Bone marrow (tissue), 2 donors: ENCODE data around the gene ABCB6.

ENCODE experiments used
- DNase-seq, 2 donors: peaks; one replicate each; lab custom pipeline; 2025; lab: John Stamatoyannopoulos, UW

The ABCB6 gene

DNA sequence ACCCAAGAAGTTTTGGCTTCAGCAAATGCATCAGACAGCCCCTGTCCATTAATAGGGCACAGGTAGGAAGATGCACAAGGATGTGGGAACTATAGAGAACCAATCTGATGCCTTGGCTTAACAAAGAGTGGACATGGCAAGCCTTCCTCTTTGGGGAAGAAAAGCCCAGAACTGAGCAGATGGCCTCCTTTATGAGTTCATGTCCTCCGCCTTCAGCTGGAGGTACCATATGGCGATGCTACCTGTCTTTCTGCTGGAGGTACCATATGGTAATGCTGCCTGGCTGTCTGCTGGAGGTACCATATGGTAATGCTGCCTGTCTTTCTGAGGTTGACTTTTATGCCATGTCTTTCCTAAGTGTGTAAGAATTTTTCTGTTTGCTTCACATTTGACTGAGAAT, 34.6 kb downstream of the ABCB6 start:
- no peak for DNase-seq

DNA sequence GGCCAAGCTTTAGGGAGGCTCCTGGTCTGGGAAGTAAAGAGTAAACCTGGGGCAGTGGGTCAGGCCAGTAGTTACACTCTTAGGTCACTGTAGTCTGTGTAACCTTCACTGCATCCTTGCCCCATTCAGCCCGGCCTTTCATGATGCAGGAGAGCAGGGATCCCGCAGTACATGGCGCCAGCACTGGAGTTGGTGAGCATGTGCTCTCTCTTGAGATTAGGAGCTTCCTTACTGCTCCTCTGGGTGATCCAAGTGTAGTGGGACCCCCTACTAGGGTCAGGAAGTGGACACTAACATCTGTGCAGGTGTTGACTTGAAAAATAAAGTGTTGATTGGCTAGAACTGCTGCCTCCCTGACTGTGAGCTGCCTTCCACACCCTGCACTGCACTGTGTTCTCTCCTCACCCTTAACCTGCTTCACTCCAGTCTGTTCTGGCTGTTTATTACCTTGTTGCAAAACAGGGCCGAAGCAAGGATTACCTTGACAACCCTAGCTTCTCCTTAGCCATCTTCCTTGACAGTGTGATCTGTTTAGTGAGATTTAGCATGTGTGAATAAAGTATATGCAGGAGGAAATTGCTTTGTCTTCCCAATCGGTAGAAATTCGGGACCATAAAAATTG, 35.5 kb downstream of the ABCB6 start:
- no peak for DNase-seq

DNA sequence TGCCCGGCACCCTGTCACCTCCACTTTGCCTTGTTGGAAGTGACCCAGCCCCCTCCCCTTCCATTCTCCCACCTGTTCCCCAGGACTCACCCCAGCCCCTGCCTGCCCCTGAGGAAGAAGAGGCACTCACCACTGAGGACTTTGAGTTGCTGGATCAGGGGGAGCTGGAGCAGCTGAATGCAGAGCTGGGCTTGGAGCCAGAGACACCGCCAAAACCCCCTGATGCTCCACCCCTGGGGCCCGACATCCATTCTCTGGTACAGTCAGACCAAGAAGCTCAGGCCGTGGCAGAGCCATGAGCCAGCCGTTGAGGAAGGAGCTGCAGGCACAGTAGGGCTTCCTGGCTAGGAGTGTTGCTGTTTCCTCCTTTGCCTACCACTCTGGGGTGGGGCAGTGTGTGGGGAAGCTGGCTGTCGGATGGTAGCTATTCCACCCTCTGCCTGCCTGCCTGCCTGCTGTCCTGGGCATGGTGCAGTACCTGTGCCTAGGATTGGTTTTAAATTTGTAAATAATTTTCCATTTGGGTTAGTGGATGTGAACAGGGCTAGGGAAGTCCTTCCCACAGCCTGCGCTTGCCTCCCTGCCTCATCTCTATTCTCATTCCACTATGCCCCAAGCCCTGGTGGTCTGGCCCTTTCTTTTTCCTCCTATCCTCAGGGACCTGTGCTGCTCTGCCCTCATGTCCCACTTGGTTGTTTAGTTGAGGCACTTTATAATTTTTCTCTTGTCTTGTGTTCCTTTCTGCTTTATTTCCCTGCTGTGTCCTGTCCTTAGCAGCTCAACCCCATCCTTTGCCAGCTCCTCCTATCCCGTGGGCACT, 36.2 kb downstream of the ABCB6 start:
- no peak for DNase-seq

DNA sequence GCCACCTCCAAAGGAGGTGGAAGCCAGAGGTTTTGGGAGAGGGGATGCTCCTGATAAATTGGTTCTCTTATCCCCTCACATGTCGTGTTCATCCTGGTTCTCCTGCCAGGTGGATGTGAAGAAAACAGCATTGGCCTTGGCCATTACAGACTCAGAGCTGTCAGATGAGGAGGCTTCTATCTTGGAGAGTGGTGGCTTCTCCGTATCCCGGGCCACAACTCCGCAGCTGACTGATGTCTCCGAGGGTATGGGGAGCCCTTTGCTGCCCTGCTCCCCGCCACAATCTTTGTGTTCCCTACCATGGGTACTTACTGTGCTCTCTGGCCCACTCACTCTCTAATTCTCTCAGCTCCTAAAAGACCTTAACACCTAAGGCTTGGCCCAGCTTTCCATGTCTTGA, 37.2 kb downstream of the ABCB6 start:
- DNase-seq: no peak

DNA sequence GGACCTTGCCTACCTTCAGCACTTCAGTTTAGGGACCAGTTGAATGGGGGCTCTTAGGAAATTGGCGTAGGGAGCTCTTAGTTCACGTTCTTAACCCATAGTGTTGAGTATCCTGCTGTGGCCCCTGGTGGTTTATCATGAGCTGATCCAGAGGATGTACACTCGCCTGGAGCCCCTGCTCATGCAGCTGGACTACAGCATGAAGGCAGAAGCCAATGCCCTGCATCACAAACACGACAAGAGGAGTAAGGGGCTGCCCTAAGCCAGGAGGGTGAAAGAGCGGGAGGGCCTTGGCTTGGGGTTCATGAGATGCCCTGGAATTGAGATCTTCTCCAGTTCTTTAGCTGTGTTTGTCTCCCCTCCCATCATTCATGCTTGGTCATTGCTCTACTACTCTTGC, 37.8 kb downstream of the ABCB6 start:
- DNase-seq: no peak

DNA sequence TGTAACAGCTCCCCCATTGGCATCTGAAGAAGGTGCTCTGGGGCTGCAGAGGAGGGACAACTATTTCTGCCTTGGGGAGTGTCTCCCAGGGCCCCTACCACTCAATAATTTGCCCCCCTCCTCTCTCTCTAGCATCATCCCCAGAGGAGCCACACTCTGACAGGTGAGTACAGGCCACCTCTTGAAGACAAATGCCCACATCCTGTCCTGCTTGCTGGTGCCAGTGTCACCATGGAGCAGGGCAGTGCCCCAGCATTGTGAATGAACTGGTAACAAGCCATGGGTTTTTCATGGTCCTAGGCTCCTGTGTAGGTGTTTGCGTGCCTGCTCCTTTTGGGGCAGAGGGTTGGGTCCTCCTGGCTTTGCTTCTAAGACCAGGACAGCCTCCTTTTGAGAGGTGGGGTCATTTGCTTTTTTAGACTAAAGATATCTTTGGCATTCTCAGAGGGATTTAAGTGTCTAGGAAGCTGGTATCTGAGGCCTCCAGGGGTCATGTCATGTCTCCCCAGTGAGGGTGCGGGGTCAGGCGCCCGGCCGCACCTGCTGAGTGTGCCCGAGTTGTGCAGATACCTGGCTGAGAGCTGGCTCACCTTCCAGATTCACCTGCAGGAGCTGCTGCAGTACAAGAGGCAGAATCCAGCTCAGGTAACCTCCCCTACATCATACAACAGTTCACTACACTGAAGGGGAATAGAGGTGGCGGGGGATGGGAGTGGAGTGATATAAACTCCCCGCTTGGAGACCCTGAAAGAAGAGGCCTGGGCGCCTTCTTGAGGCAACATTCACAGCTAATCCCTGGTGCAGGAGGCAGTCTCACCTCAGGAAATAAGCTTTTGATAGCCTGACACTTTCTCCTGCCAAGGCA, 38.9 kb downstream of the ABCB6 start:
- DNase-seq: no peak

DNA sequence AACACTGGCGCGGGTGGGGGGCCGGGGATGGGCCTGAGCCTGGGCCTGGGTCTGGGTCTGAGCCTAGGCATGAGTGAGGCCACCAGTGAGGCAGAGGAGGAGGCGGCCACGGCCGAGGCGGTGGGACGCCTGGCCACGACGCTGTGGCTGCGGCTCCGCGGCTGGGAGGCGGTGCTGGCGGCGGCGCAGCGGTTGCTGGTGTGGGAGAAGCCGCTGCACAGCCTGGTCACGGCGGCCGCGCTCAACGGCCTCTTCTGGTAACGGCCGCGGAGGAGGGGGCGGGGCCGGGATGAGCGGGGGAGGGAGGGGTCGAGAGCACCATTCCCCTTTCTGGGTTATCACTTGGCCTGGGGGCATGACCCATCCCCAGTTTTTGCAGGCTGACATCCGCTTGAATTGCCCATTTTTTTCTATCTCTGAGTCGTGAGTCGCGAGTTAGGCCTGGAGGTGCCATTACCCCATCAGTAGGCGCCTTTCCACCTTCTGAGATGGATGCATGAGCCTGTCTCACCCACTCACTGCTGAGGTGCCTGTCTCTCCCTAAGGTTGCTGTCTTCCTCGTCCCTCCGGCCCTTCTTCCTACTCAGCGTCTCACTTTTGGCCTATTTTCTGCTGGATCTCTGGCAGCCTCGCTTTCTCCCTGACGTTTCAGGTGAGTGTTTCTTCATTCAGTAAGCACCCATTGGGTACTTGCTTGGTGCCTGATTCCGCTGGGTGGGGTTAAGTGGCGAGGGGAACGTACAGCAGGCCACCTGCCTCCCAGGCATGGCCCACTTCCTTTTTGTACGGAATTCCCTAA, 40.2 kb downstream of the ABCB6 start:
- DNase-seq: no peak

DNA sequence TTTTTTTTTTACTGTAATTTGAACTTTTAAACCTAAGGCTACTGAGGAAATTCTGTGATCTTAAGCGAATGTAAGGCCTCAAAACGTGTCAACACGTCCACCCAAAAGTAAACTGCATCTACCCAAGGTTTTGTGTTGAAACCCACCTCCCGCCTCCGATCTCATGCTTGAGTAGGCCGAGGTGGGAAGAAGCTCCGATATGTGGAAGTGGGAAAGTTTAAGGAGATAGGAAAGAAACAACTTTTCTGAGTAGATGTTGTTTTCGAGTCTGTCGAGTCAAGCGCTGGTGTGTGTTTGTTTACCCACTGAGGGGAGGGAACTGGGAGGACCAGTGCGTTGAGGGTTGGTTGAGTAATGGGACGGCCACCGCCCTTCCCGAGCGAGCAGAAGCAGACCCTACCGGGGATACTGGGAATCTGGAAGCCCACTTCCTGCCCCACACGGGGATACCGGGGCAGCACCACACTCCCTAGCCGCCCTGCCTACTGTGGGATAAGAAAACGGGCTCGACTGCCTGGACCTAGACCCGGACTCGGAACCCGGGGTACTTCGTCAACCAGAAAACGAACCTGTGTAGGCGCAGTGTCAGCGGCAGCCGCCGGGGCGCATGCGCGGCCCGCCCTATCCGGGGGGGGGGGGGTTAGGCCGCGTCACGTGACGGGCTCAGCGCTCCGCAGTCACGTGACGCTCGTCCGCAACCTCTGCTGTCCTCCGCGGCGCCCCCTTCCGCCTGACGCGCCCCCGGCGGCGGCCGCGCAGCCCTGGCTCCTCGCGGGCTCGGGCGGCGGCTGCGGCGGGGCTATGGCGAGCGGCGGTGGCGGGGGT, 41.0 kb downstream of the ABCB6 start, which contains the start of gene RETREG2:
RETREG2 (plus strand) TSS at position 724 of the 825 bp plus-strand sequence; CDS start at position 802, 78 bp downstream.
- DNase-seq: peak; percentile 86 to 90

DNA sequence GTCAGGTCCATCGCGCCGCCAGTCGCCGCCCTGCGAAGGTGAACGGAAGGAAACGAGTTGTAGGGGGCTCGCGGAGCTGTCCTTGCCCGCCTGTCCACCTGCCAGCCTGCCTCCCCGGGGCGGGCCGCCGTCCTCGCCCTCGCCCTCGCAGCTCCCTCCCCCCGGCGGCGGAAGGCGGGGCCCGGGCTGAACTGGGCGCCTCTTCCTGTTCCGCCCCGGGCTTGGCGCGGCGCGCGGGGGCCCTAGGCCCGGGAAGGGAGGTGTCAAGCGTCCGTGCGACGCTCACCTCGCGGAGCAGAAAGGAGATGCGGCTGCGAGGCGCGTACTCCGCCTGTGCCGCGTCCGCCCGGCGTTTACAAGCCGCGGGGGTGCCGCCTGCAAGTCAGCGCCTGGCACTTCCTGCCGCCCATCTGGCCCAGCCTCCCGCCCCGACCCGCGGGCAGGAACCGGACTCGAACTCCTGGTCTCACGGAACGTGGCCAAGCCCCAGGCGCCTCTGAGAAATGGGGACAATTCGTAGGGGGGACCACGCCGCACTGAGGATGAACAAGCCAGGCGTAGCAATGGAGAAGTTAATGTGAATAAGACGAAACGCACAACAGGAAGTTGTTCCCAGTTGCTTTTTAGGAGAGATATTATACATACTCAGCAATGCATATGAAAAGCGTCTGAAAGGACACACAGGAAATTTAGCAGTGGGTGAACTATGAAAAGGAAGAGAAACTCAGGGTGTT, 41.8 kb downstream of the ABCB6 start, which contains the start of gene CNPPD1:
CNPPD1 (minus strand) TSS at position 108 of the 734 bp plus-strand sequence; CDS start at position 11, 97 bp downstream.
- DNase-seq: peak; percentile 66 to 75

DNA sequence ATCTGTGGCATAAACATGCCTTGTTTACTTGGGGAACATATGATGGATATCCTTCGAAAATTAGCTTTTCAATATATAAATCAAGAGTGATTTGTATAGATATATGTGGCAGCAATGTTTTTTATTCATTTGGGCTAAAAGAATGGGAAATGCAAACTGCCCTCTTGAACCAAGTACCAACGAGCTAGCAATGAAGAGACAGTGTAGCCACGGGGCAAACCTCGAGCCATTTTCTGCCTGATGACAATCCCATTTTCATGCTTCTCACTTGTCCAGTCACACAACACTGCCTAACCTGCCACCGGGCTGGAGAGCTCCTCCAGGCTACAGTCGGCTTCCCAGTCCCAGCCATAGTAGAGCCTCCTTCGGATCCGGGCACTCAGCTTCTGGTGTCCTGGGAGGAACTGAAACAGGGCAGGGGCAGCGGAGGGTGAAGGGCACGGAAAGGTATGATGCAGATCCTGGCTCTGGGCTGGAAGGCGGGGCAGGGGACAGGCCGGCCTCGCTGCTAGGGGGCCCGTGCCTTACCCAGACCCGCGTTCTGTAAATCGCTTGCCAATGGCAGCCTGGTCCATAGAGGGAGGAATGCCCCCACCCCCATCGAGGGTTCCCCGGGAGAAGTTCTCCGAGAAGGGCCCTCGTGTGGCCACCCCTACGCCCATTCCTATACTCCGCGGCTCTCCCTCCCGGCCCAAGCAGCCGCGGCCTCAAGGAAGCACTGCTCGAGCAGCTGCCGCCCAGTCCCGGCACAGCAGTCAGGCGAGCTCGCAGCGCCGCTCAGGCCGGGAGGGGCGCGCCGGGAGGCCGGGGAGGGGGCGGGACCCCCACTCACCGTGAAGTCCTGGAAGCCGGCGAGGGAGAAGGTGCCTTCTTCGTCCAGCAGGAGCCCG, 42.6 kb downstream of the ABCB6 start:
- peak in 1 of 2 donors; percentile 63 for DNase-seq

DNA sequence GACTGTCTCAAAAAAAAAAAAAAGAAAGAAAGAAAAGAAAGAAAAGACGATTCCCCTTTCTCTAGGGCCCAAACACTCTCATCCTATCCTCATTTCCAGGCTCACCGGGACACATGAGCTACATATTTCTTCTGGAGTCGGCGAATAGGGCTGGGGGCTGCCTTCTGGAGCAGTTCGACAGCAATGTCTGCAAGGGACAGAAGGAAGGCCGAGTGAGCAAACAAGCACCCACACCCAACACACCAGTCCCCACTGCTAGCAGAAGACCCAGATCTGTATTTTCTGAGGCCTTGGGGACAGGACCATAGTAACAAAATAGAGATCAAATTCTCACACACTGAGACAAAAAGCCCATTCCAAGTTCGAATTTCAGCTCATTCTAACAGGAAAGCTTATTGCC, 43.3 kb downstream of the ABCB6 start:
- DNase-seq: no peak

DNA sequence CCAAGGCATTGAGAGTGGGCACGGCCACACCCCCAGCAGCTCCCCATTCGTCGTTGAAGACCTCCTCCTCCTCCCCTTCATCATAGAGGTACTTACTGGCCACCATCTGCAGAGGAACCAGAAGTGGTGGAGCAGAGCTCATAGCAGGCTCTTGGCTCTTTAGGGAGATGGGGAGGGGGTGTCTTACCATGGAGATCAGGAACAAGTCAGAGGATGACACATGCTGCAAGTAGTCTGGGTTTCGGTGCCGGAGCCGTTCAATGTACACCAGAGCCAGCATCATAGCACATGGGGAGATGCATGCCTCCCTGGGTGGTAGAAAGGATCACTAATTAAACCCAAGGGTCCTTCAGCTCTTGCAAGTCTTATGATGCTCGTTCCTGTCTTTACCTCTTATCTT, 44.0 kb downstream of the ABCB6 start:
- DNase-seq: no peak

DNA sequence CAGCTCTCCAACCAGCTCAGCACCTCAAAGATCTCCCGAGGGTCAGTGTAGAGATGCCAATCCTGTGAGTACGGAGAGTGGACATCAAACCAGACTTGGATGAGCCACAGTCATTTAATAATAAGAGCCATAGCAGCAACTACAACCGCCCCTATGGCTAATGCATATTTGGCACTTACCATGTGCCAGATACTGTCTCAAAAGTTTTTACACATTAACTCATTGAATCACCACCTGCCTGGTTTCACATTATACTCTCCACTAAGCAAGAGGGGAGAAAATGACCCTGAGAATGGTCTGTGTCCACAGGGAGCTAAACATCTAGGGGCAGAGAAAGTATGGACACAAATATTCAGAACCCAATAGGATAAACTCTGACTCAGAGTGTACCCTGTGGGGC, 44.6 kb downstream of the ABCB6 start:
- no peak for DNase-seq

DNA sequence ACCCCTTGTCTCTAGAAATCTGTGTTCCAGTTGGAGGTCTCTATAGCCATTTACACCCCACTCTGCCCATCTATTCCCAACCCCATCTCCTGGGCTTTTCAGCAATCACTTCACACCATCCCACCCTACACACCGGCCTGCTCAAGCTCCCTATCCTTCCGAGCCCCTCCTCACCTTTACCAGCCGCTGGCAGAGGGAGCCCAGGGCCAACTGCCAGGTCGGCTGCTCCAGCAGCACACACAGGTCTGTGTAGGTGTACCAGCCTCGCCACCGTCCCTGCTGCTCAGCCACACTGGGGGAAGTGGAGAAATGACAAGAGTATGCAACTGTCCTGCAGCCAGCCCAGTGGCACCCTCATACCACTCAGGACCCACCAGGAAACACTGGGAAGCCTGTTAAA, 45.6 kb downstream of the ABCB6 start:
- DNase-seq: no peak

DNA sequence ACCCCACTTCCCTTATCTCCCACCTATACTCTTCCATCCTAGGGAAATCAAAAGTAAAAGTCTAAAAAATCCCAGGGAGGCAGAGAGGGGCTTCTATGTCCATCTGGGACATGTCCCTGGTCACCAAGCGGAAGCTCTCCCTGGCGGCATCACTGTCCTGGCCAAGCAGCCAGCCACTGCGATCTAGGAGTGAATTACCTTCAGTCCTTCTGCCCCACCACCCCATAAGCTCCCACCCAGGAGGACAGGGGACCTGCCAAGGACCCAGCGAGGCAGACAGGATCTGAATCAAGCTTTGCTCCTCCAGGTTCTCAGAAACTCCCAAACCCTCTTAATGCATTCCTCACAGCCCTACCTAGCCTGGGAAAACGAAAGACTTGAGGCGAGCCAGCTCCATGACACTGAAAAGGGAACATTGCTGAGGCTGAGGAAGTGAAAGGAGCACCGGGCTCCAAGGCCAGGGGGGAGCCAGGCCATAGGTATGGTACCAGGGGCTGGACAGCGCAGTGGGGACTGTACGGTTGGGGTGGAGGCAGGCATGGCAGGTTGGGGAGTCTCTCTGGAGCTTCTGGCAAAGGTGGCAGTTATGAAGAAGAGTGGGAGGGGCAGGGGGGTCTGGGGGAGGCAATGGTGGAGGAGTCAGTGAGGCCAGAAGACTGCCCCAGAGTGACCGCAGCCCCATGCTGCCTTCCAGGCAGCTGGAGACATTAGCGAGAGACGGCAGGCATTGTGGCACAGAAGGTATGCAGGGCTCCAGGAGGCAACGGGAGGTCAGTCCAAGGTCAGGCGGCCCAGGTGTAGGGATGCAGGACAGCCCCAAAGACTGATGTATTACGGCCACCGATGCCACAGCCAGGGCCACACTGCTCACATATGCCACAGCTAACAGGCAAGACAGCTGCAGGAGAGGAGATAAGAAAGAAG, 46.3 kb downstream of the ABCB6 start:
- DNase-seq: no peak

DNA sequence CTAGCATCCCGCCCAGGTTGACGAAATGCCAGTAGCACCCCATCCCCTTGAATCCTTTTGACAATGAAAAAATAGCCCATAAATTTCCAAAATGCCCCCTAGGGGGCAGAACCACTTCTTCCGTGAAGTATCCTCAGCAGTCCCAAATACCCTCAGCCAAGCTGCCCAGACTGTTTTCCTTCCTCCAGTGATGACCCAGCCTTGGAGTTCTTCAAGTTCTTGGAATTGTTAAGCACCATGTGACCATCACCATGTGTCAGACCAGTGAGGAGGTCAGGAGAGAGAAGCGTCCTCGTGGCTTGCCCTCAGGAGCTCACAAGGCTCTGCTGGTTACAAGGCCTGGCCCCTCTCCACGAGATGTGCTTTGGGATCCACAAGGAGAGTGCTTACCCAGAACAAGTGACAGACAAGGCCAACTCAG, 47.5 kb downstream of the ABCB6 start:
- peak in 1 of 2 donors; percentile 28 for DNase-seq

DNA sequence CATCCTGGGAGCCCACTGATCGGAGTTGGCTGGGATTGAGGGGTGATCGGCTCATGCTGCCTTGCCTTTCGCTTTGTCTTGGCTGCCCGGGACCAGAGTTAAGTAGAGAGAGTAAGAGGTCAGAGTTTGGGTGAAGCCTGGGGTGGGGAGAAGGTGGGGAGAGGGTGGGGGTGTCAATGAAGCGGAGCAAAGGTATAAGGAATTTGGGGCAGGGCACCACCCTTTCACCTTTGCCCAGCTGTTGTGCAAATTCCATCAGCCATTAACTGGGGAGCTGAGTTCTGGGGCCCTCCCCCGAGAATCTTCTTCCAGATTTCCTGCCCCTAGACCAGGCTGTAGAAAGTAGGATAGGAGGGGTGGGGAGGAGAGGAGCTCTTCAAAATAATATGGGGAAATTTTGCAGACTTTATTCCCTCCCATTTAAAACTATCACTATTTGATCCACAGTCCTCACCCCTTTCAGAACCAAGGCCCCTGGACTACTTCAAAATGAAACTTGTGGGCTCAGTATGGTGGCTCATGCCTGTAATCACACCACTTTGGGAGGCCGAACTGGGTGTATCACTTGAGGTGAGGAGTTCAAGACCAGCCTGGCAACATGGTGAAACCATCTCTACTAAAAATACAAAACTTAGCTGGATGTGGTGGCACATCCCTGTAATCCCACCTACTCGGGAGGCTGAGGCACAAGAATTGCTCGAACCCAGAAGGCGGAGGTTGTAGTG, 48.7 kb downstream of the ABCB6 start, which contains the start of gene SLC23A3:
SLC23A3 (minus strand) TSS at position 100 of the 725 bp plus-strand sequence; CDS start at position 55, 45 bp downstream.
- DNase-seq: no peak
